ENCODE data around the gene STK11. TPM values are rescaled to one million over a fixed set of nuclear protein-coding genes. Genes with fewer than 3 reads are reported as not detected.
A peak's percentile ranks its signal among the peaks of the same experiment; 100 is the strongest.

Gene STK11
- total RNA-seq, 1 experiment from 2014 or later, result 47.8 TPM

DNA sequence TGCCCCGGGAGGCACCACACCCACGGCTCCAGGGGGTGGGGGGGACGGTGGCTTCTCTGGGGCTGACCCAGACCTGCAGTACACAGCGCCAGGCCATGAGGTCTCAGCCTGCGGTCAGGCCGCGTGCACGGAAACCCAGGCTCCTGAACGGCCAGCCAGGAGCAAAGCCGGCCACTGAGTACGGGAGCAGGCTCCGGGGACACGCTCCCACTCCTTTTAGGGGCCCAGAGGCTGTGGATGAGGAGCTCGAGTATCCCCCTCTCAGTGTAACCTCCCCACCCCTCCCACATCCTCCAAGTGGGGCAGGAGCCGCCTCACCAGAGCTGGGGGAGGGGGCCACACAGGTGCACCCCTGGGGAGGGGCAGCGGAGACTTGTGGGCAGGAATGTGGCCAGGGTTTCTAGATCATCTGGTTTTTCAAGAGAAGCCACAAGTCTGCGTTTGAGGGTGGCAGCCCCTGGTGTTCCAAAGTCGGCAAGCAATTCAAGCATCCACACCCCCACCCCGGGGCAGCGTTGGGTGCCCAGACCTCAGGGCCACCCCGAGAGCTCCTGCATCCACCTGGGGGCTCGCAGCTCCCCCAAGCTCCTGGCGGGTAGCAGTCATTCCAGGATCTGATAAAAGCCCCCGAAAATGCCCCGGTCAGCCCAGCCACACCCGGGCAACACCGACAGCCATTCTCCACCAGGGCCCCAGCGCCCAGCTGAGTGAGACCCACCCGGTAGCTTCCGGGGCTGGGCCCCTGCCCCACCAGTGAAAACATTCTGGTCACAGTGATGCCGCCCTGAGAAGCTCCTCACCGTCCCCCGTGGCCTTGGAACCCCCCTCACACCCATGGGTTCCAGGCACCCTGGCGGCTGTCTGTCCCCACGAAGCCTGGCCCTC is 37.6 kb upstream of the STK11 start:
- in situ Hi-C loops (cut with HindIII; ENCODE audit: low pct_unique_long_range_greater_than_20kb, low sequenced_read_pairs), result no loop called here
- DNase-seq (ENCODE audit: low read depth, low spot score), result no peak

DNA sequence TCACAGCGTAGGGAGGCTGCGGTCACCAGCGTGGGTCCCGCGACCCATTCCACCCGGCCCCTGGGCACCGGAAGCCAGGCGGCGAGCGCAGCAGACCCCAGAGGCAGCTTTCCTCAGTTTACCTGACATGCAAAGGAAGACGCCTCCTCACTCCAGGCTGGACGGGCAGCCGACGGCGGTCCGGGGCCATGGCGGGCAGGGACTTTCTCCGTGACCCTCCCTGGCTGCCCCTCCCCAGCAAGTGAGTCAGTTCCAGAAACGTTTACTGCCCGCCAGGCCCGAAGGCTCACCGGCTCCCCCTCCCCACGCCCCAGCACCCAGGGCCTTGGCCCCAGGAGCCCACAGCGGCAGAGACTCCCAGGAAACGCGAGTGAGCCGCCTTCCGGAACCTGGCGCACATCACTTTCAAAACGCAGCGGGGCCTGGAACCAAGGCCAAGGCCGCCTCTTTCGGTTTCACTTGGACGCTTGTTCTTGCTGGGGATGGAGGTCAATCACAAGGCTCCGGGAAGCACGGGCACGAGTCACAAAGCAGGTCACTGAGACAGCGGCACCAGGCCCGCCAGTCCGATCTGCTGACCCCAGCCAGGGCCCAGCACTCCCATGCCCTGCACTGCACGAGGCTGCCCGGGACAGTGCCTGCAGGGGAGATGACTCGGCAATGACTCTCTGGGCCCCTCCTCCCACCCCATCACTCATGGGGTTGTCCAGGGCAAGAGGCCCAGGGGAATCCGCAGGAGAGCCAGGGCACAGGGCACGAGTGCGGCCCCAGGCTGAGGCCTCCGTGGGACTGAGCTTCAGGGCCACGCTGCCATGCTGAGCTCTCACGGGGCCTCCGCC is 36.8 kb upstream of the STK11 start:
- in situ Hi-C loops (cut with HindIII; ENCODE audit: low pct_unique_long_range_greater_than_20kb, low sequenced_read_pairs), result no loop called here
- DNase-seq (ENCODE audit: low read depth, low spot score), result peak; percentile 85

DNA sequence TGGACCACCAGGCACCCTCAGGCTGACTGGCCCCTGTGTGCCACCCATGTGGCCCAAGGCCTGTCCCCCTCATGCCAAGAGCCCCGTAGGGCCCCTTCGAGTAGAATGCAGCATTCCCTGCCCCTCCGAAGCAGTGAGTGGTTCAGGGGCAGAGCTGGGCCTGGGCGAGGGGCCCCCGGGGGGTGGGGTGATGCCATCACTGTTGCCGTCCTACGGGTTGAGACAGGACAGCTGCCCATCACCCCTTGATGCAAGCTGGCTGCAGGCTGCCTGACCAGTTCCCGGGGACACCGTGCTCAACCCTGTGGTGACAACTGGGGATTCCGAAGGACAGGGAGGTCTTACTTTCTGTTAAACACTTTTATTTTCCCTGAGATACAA is 36.2 kb upstream of the STK11 start:
- in situ Hi-C loops (cut with HindIII; ENCODE audit: low pct_unique_long_range_greater_than_20kb, low sequenced_read_pairs), result no loop called here
- peak; percentile 4 for DNase-seq (ENCODE audit: low read depth, low spot score)

DNA sequence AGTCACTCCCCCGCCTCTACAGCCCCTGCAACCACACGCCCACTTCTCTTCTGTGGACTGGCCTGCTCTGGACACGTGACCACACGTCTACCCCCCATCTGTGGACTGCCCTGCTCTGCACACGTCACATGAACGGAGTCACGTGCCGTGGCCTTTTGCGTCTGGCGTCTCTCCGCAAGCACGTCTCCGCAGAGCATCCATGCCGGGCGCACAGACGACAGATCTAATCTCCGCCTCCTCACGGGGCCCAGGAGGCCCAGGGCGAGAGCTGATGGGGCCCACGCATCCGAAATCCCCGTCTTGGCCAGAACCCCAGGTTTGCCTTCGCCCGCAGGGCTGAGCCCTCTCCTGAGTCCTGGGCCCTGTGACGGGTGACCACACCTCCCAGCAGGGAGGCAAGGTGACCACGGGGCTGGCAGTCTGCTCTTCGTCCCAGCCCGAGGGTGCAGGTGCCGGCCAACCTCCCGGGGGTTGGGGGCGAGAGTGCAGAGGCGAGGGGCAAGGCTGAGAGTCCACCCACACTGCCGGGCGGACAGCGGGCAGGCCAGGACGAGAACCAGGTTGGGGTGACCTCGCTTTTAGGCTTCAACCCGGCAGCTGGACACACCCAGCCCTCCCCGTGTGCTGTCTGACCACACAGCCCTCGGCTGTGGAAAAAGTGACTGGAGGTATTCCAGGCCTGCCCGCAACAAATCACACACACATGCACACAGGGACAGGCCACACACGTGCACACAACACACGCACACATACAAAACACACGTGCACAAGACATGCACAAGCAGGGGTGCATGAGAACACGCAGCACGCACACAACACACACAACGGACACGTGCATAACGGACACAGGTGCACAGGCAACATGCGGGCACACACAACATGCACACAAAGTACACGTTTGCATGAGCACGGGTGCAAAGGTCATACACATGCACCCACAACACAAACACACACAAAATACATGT is 35.4 kb upstream of the STK11 start:
- in situ Hi-C loops (cut with HindIII; ENCODE audit: low pct_unique_long_range_greater_than_20kb, low sequenced_read_pairs), result no loop called here
- DNase-seq (ENCODE audit: low read depth, low spot score), result peak; percentile 94

DNA sequence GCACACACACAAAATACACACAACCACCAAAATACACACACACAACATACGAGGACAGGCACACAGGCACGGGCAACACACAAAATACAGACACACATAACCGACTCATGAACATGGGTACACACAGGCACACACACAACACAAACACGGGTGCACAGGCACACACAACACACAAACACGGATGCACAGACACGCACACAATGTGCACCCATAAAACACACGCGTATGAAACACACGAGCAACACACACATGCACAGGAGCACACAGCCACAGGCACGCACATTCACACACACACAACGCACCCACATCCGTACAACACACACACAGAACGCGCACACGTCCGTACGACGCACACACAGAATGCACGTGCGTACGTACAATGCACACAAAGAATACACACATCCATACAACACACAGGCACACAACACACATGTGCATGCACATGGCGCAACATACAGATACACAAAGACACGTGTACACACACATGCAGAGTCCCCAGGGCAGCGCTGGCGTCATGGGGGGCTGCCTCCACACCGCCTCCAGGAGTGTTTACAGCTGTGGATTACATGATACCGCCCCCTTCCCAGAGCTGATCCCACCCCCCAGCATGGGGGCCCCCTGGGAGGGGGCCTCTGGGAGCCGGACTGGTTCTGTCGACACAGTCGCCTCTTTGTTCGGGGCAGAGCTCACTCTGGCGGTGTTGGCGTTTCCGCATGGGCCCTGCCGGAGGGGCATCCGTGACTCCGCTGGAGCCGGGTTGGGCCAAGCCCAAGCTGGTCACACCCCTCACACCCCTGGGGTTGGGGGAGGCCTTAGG is 34.4 kb upstream of the STK11 start:
- peak; percentile 82 for DNase-seq (ENCODE audit: low read depth, low spot score)
- in situ Hi-C loops (cut with HindIII; ENCODE audit: low pct_unique_long_range_greater_than_20kb, low sequenced_read_pairs), result no loop called here

DNA sequence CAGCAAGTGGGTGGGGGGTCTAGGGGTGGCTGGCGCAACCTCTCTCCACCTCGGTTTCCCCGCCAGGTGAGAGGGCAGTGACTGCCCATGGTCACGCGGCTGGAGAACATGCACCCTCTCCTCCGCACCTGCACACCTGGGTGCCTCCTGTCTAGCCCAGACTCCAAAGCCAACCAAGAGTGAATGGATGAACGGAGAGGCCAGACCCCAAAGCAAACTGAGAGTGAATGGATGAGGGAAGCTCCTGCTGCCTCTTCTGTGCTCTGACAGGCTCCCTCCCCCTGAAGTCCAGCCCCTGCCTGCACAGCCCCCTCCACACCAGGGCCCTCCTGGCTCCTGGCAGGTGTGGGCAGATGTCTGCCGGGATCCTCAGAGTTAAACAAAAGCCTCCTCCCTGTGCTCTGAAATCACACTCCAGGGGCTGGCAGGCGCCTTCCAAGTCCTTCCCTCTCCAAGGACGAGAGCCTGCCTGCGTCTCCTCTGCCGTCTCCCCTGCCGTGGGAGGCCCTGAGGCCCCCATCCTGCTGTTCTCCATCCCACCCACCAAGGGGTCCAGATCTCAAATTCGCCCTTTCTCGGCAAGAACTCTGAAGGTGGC is 33.7 kb upstream of the STK11 start:
- peak; percentile 8 for DNase-seq (ENCODE audit: low read depth, low spot score)
- in situ Hi-C loops (cut with HindIII; ENCODE audit: low pct_unique_long_range_greater_than_20kb, low sequenced_read_pairs), result no loop called here

DNA sequence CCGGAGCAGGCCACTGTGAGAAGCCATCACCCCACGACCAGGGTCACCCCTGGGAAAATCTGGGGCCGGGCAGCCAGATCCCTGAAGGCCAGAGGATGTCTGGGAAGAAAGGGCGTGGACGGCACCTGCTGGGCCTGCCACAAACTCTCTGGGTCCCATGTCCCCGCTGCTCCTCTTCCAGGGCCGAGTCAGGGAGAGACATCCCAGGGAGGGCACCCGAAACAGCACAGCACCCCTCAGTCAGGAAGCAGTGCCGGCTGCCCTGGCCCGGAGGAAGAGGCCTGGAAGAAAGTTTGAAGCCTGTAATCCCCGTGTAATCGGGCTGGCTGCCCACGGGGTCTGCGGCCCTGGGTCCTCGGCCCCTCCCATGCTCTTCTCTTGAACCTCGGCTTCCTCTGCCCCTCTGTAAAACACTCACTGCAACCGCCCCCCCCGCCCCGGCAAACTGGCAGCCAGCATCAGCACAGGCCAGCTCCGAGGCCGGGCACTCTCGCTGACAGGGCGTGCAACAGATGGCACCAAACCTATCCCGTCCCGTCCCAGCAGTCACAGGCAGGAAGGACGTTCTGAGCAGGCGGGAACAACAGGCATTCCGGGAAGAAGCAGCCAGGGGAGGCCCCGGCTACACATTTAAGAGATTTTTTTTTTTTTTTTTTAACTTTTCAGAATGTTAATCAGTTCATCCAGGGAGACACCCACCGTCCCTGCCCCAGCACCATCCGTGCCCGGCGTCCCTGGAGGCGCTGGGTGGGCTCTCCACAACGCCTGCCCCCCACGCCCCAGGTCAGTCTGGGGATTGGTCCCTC is 33.0 kb upstream of the STK11 start:
- peak; percentile 41 for DNase-seq (ENCODE audit: low read depth, low spot score)
- in situ Hi-C loops (cut with HindIII; ENCODE audit: low pct_unique_long_range_greater_than_20kb, low sequenced_read_pairs), result no loop called here

DNA sequence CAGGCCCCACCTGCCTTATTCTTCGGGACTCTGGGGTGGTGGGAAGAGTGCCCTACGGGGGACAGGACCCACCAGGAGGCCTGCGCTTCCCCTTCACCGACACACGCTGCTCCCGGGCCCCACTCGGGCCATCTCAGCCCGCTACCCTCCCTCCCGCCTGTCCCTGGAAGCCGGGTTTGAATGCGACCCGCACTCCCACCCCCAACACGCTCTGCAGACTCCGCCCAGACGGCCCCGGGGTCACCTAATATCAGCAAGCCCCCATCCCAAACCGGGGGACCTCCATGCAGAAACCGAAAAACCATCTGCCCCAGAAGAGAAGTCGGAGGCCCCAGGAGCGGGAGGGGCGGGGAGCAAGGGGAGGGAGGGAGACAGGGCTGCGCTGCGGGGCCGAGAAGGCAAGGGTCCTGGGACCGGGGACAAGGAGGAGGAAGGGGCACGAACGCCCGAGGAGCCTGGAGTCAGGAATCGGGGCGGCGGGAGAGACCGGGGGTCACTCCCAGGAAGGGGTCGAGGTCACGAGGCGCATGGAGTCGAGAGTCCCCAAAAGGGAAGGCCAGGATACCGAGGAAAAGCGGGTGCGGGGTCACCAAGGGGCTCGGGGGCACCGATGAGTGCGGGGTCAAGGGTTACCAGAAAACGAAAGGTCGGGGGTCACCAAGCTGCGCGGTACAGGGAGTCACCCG is 32.3 kb upstream of the STK11 start:
- in situ Hi-C loops (cut with HindIII; ENCODE audit: low pct_unique_long_range_greater_than_20kb, low sequenced_read_pairs), result no loop called here
- no peak for DNase-seq (ENCODE audit: low read depth, low spot score)

DNA sequence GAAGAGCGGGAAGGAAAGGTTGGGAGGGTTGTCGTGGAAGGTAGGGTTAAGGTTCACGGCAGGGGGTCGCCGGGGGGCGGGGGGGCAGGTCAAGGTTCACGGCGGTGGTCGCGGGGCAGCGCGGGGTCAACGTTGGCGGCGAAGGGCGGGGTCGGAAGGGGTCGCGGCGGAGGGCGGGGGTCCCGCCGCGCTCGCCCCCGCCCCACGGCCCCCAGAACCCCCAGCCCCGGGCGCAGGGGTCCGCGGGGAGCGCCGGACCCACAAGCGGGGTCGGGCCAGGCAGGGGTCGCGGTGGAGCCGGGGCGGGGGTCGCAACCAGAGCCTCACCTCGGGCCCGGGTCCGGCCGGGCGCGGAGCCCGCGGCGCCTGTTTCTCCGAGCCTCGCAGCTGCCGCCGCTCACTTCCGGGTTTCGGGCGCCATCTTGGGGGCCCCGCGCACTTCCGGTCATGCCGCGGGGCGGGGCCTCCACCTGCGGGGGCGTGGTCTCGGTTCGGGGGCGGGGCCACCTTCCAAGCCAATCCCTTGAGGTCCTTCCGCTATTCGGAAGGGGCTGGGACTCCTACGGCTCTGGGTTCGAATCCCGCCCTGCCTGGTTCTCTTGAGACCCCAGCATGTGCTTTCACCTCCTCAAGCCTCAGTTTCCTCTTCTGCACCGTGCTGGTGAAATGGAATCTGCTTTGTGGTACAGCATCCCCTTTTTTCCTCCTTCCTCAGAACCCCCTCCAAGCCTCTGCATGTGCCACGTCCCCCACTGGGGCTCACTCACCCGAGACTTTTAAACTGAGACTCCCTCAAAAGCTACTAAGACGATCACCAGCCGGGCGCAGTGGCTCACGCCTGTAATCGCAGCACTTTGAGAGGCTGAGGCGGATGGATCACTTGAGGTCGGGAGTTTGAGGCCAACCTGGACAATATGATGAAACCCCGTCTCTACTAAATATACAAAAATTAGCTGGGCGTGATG is 31.5 kb upstream of the STK11 start, which contains the start of gene SBNO2:
Gene SBNO2, minus strand, starts transcription at position 424 of the 965 bp plus-strand sequence. CDS start 19,992 bp downstream, outside the sequence.
- in situ Hi-C loops (cut with HindIII; ENCODE audit: low pct_unique_long_range_greater_than_20kb, low sequenced_read_pairs), result no loop called here
- peak; percentile 82 for DNase-seq (ENCODE audit: low read depth, low spot score)

DNA sequence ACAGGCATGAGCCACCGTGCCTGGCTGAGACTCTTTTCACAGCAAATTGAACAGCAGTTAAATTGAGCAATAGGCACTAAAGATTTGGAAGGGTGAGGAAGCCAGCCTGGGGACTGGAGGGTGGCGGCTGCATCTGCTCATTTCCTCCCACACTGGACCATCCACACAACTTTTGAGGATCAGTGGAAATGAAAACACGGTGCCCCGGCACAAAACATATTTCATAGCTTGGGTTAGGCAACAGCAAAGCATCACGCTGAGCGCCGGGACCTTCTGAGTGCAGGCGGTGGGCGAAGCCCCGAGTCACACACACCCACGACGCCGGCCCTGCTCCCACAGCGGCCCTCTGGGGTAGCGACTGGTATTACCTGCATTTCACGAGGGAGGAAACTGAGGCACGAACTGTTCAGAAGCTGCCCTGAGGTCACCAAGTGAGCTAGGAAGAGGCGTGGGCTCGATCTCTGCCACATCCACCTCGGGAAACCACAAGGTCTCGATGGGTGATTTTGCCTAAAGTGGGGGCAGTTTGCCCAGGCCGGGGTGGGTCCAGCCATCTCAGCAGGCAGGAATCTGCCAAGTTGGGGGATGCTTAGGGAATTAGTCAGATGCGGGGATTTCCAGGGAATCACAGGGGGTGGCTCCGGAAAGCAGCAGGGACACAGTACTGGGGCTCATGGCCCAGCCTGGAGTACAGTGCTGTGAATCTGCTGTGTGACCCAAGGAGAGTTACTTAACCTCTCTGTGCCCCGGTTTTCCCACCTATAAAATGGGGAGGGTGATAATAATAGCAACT is 28.1 kb upstream of the STK11 start:
- DNase-seq (ENCODE audit: low read depth, low spot score), result no peak
- in situ Hi-C loops (cut with HindIII; ENCODE audit: low pct_unique_long_range_greater_than_20kb, low sequenced_read_pairs), result no loop called here

DNA sequence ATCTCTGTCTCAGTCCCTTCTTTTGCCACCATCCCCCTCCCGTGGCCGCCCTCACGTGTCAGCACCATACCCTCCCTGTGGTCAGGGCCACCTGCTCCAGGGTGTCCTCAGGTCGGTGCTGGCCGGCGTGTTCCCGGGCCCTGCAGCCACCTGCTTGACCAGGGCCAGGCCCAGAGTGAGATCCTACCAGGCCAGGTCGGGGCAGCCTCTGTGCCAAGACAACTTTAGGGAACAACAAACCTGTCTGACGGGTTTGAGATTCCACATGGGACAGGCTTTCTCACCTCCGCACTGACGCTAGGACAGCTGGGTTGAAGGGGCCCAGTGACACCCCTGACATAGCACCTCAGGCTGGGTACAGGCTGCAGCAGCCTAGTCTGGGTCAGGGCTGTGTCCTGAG is 24.0 kb upstream of the STK11 start:
- DNase-seq (ENCODE audit: low read depth, low spot score), result no peak
- in situ Hi-C loops (cut with HindIII; ENCODE audit: low pct_unique_long_range_greater_than_20kb, low sequenced_read_pairs), result no loop called here

DNA sequence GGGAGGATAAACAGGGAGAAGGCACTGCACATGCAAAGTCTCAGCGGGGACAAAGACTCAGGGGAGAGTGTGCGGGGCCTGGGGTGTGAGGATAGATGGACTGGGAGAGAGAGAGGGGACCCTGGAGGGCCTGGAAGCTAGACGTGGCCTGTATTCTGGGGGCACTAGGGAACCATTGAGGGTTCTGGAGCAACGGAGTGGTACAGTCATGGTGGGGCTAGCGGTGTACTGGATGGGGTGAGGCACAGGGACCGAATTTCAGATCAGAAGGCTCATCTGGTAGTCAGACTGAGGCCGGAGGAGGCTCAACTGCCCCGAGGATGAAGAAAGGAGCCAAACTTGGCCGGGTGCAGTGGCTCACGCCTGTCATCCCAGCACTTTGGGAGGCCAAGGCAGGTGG is 23.5 kb upstream of the STK11 start:
- DNase-seq (ENCODE audit: low read depth, low spot score), result no peak
- in situ Hi-C loops (cut with HindIII; ENCODE audit: low pct_unique_long_range_greater_than_20kb, low sequenced_read_pairs), result no loop called here

DNA sequence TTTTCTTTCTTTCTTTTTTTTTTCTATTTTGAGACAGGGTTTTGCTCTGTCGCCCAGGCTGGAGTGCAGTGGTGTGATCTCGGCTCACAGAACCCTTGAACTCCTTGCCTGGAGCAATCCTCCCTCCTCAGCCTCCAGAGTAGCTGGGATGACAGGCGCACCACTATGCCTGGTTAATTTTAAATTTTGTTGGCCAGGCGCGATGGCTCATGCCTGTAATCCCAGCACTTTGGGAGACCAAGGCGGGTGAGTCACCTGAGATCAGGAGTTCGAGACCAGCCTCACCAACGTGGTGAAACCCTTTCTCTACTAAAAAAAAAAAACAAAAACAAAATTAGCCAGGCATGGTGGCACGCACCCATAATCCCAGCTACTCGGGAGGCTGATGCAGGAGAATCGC is 22.9 kb upstream of the STK11 start:
- no peak for DNase-seq (ENCODE audit: low read depth, low spot score)
- in situ Hi-C loops (cut with HindIII; ENCODE audit: low pct_unique_long_range_greater_than_20kb, low sequenced_read_pairs), result no loop called here
